ENCODE results near the gene OPCML. TPM values are rescaled to one million over a fixed set of nuclear protein-coding genes. Genes with fewer than 3 reads are reported as not detected.

OPCML gene
- total RNA-seq, 1 experiment from 2014 or later, result 0.94 TPM

- Histone ChIP-seq H2AFZ (ENCODE audit: low read length) (no peak overlapping the region), H2BK15ac (ENCODE audit: low read depth, low read length) (no peak overlapping the region), H3K23me2 (ENCODE audit: insufficient read length, low read depth, low read length, poor library complexity, severe bottlenecking) (no peaks in the 10 kb centered on the region), H3K79me1 (ENCODE audit: insufficient read depth, low read depth, low read length, poor library complexity, severe bottlenecking) (no peaks in the 10 kb centered on the region), H3K14ac (ENCODE audit: insufficient read depth, low read length) (no peak overlapping the region), H3K9me3 (ENCODE audit: control insufficient read depth, low read depth, low read length) (no peaks in the 10 kb centered on the region), H3K27me3 (ENCODE audit: insufficient read depth, low read length) (no peaks in the 10 kb centered on the region), H3K79me2 (ENCODE audit: insufficient read depth, low read length) (no peaks in the 10 kb centered on the region), H3K27ac (ENCODE audit: insufficient read length, low read depth, low read length) (no peak overlapping the region), H2BK120ac (ENCODE audit: low read depth, low read length, poor library complexity, severe bottlenecking) (no peak overlapping the region), H3K4me1 (ENCODE audit: insufficient read depth, low read length) (no peaks in the 10 kb centered on the region), H3K23ac (ENCODE audit: insufficient read length, low read depth, low read length) (no peak overlapping the region), H3K9ac (ENCODE audit: extremely low read depth, insufficient read length, low read length) (no peak overlapping the region), H2BK5ac (ENCODE audit: insufficient read length, low read length) (no peak overlapping the region), H3K56ac (ENCODE audit: insufficient read length, low read depth, low read length) (no peak overlapping the region), H2BK20ac (ENCODE audit: low read depth, low read length, poor library complexity, severe bottlenecking) (no peak overlapping the region), H3K4ac (ENCODE audit: low read depth, low read length) (no peak overlapping the region), H4K8ac (replicated peaks; ENCODE audit: insufficient read length, low read depth, low read length) (no peak overlapping the region), H3K4me2 (ENCODE audit: insufficient read depth, insufficient read length, low read length) (no peak overlapping the region), H4K91ac (ENCODE audit: insufficient read length, low read depth, low read length) (no peak overlapping the region), H3K18ac (ENCODE audit: insufficient read length, low read depth, low read length) (no peak overlapping the region), H3T11ph (ENCODE audit: low read length) (no peak overlapping the region), H2BK12ac (ENCODE audit: insufficient read length, low read depth, low read length) (no peak overlapping the region), H4K20me1 (ENCODE audit: control insufficient read depth, insufficient read depth, insufficient read length) (no peaks in the 10 kb centered on the region), H2AK5ac (ENCODE audit: insufficient read length, low read length) (no peak overlapping the region), H4K5ac (ENCODE audit: insufficient read length, low read depth, low read length) (no peak overlapping the region)
- Mint-ChIP-seq H3K36me3 (ENCODE audit: insufficient read depth in 1 of 3, low read depth in 3 of 3) (peaks cover 0 to 2% (median under 1%) of the 10 kb centered on the region in 3 experiments; a peak in 1 of 7 replicates), H3K4me1 (peaks cover 10 to 18% of the 10 kb centered on the region in 2 experiments), H3K27ac (no peak overlapping the region), H3K9me3 (peaks cover 0 to 2% of the 10 kb centered on the region in 2 experiments; a peak in 2 of 5 replicates), H3K27me3 (ENCODE audit: low read depth) (peaks cover 3% of the 10 kb centered on the region; the same call in 1 of the 2 replicates), H3K4me3 (no peak overlapping the region)
- no CpG with 5 or more reads among the region's 3 CpGs for WGBS (ENCODE audit: extremely low coverage, insufficient read length, low lambda C conversion rate)
- no peak for TF ChIP-seq CTCF (conservative IDR thresholded peaks at IDR 0.05)
- no peak for DNase-seq
These were observed 118.6 kb downstream of the OPCML start for GRCh38 chr11:133413703-133414102.

Measured in H9 (cell line).